Activated naive CD8-positive, alpha-beta T cell treated with anti-CD3 and anti-CD28 coated beads, Interleukin-2, amount 50 U/mL, for 24 hours (primary cell): ENCODE measurements around the gene B3GAT1.
"Not testable (repeated sequence)": the region's sequence is repeated elsewhere in the genome, so short reads cannot be mapped to it uniquely, and the experiment has no call there.

Experiments
- ATAC-seq: fragments of 150-1000 bp; cut with Tn5 transposase; one replicate; pipeline ENCODE4 v1.10.0; 2021
- DNase-seq: peaks from one replicate; pipeline ENCODE4 v3.0.0; 2021
- H3K27ac Mint-ChIP-seq: one replicate; pipeline ENCODE4 v1.8.0; 2021; ENCODE audit warnings: mild to moderate bottlenecking, mixed read lengths
- H3K27me3 Mint-ChIP-seq: one replicate; pipeline ENCODE4 v1.8.0; 2021; ENCODE audit warnings: mixed read lengths
- H3K36me3 Mint-ChIP-seq: one replicate; pipeline ENCODE4 v1.8.0; 2021; ENCODE audit warnings: low read depth, mixed read lengths
- H3K4me1 Mint-ChIP-seq: one replicate; pipeline ENCODE4 v1.8.0; 2021; ENCODE audit warnings: mixed read lengths
- H3K4me3 Mint-ChIP-seq: one replicate; pipeline ENCODE4 v1.8.0; 2021; ENCODE audit warnings: mild to moderate bottlenecking, moderate library complexity, mixed read lengths
- H3K9me3 Mint-ChIP-seq: one replicate; pipeline ENCODE4 v1.8.0; 2021; ENCODE audit warnings: mixed read lengths

B3GAT1 gene

GRCh38 chr11:134357545-134357839 is 54.5 kb downstream of the B3GAT1 start:
- ATAC-seq (no peak), DNase-seq (no peak)
- no peak overlapping the region for H3K27ac Mint-ChIP-seq
- H3K4me3 Mint-ChIP-seq: no peak overlapping the region
- peaks cover 15% of the 10 kb centered on the region for H3K27me3 Mint-ChIP-seq
- peaks cover 4% of the 10 kb centered on the region for H3K4me1 Mint-ChIP-seq
- no peaks in the 10 kb centered on the region for H3K9me3 Mint-ChIP-seq
- H3K36me3 Mint-ChIP-seq: peaks cover 9% of the 10 kb centered on the region

GRCh38 chr11:134356656-134357544 is 55.1 kb downstream of the B3GAT1 start:
- DNase-seq (no peak), ATAC-seq (no peak)
- Mint-ChIP-seq H3K27ac (no peak overlapping the region), H3K4me3 (no peak overlapping the region), H3K36me3 (peaks cover 9% of the 10 kb centered on the region), H3K27me3 (peaks cover 13% of the 10 kb centered on the region), H3K4me1 (peaks cover 4% of the 10 kb centered on the region), H3K9me3 (no peaks in the 10 kb centered on the region)

DNA sequence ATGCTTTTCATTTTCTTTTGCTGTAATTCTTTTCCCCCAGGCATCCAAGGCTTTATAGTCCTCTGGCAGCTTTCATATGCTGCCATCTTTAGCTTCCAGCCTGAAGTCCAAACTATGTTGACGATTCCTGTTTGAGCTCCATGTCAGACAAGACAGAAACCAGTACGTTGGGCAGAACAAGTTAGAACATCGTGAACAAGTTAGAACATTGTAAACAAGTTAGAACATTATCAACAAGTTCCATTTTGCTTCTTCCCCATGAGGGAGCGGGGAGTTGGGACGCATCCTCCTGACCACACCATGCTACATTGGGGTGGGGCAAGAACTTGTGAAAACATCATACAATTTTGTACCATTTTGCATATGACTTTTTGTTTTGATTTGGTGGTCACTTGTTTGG is 56.4 kb downstream of the B3GAT1 start:
- H3K36me3 Mint-ChIP-seq: peaks cover 9% of the 10 kb centered on the region
- H3K4me3 Mint-ChIP-seq: no peak overlapping the region
- DNase-seq: no peak
- H3K27me3 Mint-ChIP-seq: peaks cover 10% of the 10 kb centered on the region
- ATAC-seq: no peak
- H3K4me1 Mint-ChIP-seq: peaks cover 4% of the 10 kb centered on the region
- H3K27ac Mint-ChIP-seq: no peak overlapping the region
- no peaks in the 10 kb centered on the region for H3K9me3 Mint-ChIP-seq

- peaks cover 9% of the 10 kb centered on the region for H3K36me3 Mint-ChIP-seq
- H3K27ac Mint-ChIP-seq: no peak overlapping the region
- ATAC-seq (no peak), DNase-seq (no peak)
- peaks cover 9% of the 10 kb centered on the region for H3K27me3 Mint-ChIP-seq
- H3K9me3 Mint-ChIP-seq: no peaks in the 10 kb centered on the region
- peaks cover 3% of the 10 kb centered on the region for H3K4me1 Mint-ChIP-seq
- H3K4me3 Mint-ChIP-seq: no peak overlapping the region
Measured at GRCh38 chr11:134355136-134355535, 56.9 kb downstream of the B3GAT1 start.

DNA sequence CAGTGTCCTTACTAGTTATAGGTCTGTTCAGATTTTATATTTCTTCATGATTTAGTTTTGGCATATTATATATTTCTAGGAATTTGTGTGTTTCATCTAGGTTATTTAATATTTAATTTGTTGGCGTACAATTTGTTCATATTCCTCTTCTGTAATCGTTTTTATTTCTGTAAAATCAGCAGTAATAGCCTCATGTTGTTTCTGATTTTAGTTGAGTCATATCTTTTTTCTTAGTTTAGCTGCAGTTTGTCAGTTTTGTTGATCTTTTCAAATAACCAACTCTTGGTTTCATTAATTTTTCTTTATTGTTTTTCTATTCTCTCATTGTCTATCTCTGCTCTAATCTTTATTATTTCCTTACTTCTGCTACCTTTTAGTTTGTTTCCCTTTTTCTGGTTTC is 59.9 kb downstream of the B3GAT1 start:
- Mint-ChIP-seq H3K27ac (no peak overlapping the region), H3K4me3 (no peak overlapping the region), H3K36me3 (peaks cover 3% of the 10 kb centered on the region), H3K27me3 (peaks cover 5% of the 10 kb centered on the region), H3K9me3 (no peaks in the 10 kb centered on the region), H3K4me1 (peaks cover 8% of the 10 kb centered on the region)
- ATAC-seq (no peak), DNase-seq (no peak)

GRCh38 chr11:134350381-134350780 is 61.7 kb downstream of the B3GAT1 start:
- Mint-ChIP-seq H3K36me3 (peaks cover 1% of the 10 kb centered on the region), H3K4me1 (peaks cover 8% of the 10 kb centered on the region), H3K4me3 (no peak overlapping the region), H3K27me3 (peaks cover 5% of the 10 kb centered on the region), H3K27ac (no peak overlapping the region), H3K9me3 (no peaks in the 10 kb centered on the region)
- DNase-seq (no peak), ATAC-seq (no peak)

GRCh38 chr11:134349802-134350355 is 62.2 kb downstream of the B3GAT1 start:
- ATAC-seq (no peak), DNase-seq (no peak)
- Mint-ChIP-seq H3K27ac (no peak overlapping the region), H3K9me3 (no peaks in the 10 kb centered on the region), H3K27me3 (peaks cover 2% of the 10 kb centered on the region), H3K4me1 (peaks cover 8% of the 10 kb centered on the region), H3K4me3 (no peak overlapping the region), H3K36me3 (peaks cover under 1% of the 10 kb centered on the region)

- no peaks in the 10 kb centered on the region for H3K9me3 Mint-ChIP-seq
- DNase-seq (no peak), ATAC-seq (no peak)
- no peaks in the 10 kb centered on the region for H3K27me3 Mint-ChIP-seq
- no peak overlapping the region for H3K4me3 Mint-ChIP-seq
- no peak overlapping the region for H3K27ac Mint-ChIP-seq
- H3K4me1 Mint-ChIP-seq: peaks cover 8% of the 10 kb centered on the region
- H3K36me3 Mint-ChIP-seq: no peaks in the 10 kb centered on the region
Measured at GRCh38 chr11:134349109-134349801, 62.8 kb downstream of the B3GAT1 start.

DNA sequence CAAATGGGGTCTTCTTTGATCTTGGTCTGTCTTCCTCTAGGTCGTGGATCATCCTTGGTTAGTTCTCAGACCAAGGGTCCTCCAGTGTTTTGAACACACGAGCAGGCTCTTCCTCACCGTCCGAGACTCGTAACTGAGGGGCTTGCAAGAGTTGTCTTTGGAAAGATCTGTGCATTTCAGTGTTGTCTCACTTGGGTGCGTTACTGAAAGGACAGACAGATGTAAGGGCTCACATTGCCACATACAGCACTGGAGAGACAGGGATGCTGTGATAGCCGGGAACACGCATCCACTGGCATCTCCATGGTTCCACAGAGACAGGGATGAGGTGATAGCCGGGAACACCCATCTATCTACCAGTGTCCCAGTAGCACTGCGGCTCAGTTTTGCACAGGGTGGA is 64.6 kb downstream of the B3GAT1 start:
- no peaks in the 10 kb centered on the region for H3K27me3 Mint-ChIP-seq
- H3K27ac Mint-ChIP-seq: no peak overlapping the region
- ATAC-seq: no peak

GRCh38 chr11:134346976-134347350 is 65.1 kb downstream of the B3GAT1 start:
- H3K27ac Mint-ChIP-seq: no peak overlapping the region
- no peak for ATAC-seq
- no peaks in the 10 kb centered on the region for H3K36me3 Mint-ChIP-seq
- no peaks in the 10 kb centered on the region for H3K9me3 Mint-ChIP-seq
- H3K4me1 Mint-ChIP-seq: peaks cover 8% of the 10 kb centered on the region
- no peak overlapping the region for H3K4me3 Mint-ChIP-seq
- H3K27me3 Mint-ChIP-seq: no peaks in the 10 kb centered on the region
- DNase-seq: no peak

More for the DNA sequence above, 64.6 kb downstream of the B3GAT1 start:
- Mint-ChIP-seq H3K36me3 (no peaks in the 10 kb centered on the region), H3K9me3 (no peaks in the 10 kb centered on the region), H3K4me1 (peaks cover 8% of the 10 kb centered on the region), H3K4me3 (no peak overlapping the region)
- DNase-seq: no peak

DNA sequence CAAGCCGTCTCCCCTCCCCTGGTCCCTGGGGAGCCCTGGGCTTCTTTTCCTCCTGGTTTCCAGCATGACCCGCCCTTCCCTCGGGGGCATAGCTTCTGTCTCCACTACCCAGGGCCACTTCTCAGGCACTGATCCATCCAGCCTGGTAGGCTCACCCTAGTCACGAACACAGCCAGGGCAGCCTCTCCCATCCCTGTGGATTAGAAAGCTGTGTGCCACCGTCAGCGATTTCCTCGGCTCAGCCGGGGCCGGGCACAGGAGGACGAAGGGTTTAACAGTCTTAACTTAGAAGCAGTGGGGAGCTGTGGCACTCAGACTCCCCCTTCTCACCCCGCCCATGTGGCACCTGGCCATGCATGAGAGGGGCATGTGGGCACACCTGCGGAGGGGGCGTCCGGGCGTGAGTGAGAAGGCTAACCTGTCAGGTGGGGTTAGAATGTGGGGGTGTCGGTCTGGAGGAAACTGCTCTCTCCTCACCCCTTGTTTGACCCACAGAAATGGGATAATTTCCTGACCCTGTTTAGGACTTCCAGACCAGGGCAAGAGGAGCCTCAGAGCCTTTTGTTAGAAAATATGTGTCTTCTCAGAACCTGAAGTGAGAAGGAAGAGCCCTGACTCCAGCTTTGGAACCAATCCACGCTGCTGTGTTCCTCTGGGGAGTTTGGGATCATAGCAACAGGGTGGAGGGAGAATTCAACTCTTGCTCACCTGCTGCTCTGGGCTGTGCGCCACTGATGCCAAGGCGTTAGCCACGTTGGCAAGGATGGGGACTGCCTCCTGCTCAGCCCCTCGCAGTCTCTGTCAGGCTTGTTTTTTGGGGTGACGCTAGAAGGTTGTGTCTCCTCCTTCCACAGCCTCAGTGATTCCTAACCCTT is 65.7 kb downstream of the B3GAT1 start:
- no peak overlapping the region for H3K4me3 Mint-ChIP-seq
- H3K4me1 Mint-ChIP-seq: peaks cover 8% of the 10 kb centered on the region
- no peaks in the 10 kb centered on the region for H3K27me3 Mint-ChIP-seq
- no peak for ATAC-seq
- H3K36me3 Mint-ChIP-seq: no peaks in the 10 kb centered on the region
- H3K9me3 Mint-ChIP-seq: no peaks in the 10 kb centered on the region
- DNase-seq: no peak
- no peak overlapping the region for H3K27ac Mint-ChIP-seq

DNA sequence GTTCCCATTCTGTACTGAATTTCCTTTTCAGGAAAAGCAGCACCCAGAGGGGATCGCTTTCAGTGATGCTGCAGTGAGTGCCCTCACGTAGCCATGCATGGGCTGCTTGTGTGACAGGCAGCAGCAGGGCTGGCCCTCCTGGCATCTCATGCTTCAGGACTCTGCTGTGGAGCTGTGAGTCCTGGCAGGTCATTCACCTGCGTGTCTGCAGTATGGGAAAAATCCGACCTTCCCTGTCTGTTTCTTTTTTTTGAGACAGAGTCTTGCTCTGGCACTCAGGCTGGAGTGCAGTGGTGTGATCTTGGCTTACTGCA is 66.8 kb downstream of the B3GAT1 start:
- Mint-ChIP-seq H3K27ac (no peak overlapping the region), H3K27me3 (no peaks in the 10 kb centered on the region), H3K36me3 (no peaks in the 10 kb centered on the region), H3K9me3 (no peaks in the 10 kb centered on the region), H3K4me1 (peaks cover 8% of the 10 kb centered on the region), H3K4me3 (no peak overlapping the region)
- DNase-seq (no peak), ATAC-seq (no peak)

GRCh38 chr11:134344497-134345236 is 67.4 kb downstream of the B3GAT1 start:
- not testable (repeated sequence) for H3K4me3 Mint-ChIP-seq, H3K4me1 Mint-ChIP-seq, H3K27me3 Mint-ChIP-seq, H3K36me3 Mint-ChIP-seq, H3K9me3 Mint-ChIP-seq, H3K27ac Mint-ChIP-seq, DNase-seq
- peak; percentile 17 for ATAC-seq

- Mint-ChIP-seq H3K27ac (no peak overlapping the region), H3K4me1 (no peaks in the 10 kb centered on the region), H3K36me3 (no peaks in the 10 kb centered on the region), H3K27me3 (no peaks in the 10 kb centered on the region), H3K9me3 (no peaks in the 10 kb centered on the region), H3K4me3 (no peak overlapping the region)
- DNase-seq (no peak), ATAC-seq (no peak)
Measured at GRCh38 chr11:134343646-134344045, 68.4 kb downstream of the B3GAT1 start.
